ENCODE measurements around the gene INIP.

The INIP gene

GRCh38 chr9:112744177-112744576, 26.3 kb upstream of the INIP start:
- Histone ChIP-seq H3K4me2 (ENCODE audit: low read depth, low read length) (no peak overlapping the region), H3K4me1 (ENCODE audit: low read length) (no peaks in the 10 kb centered on the region), H3K27me3 (replicated peaks; ENCODE audit: insufficient read depth, low read length) (no peaks in the 10 kb centered on the region), H3F3A (ENCODE audit: insufficient read depth, low read length) (no peaks in the 10 kb centered on the region), H3K9me3 (replicated peaks; ENCODE audit: insufficient read depth, low read length) (no peaks in the 10 kb centered on the region), H2AFZ (ENCODE audit: low read length) (no peak overlapping the region), H3K9me2 (replicated peaks; ENCODE audit: insufficient read depth, low read length) (no peaks in the 10 kb centered on the region), H3K9ac (ENCODE audit: low read length) (no peak overlapping the region), H4K20me1 (ENCODE audit: insufficient read depth, low read length) (no peaks in the 10 kb centered on the region), H3K79me2 (ENCODE audit: low read length) (no peaks in the 10 kb centered on the region), H3K4me3 (ENCODE audit: low read length) (no peak overlapping the region), H3K36me3 (replicated peaks; ENCODE audit: insufficient read depth, low read length) (no peaks in the 10 kb centered on the region), H3K27ac (ENCODE audit: low read length) (no peak overlapping the region)
- no peak for DNase-seq
- TF ChIP-seq EZH2 (optimal IDR thresholded peaks at IDR 0.05; ENCODE audit: low read depth, low read length), result no peak
- TF ChIP-seq EZH2phosphoT487 (IDR thresholded peaks at IDR 0.05; ENCODE audit: low read length), result no peak
- no peak for TF ChIP-seq CTCF (IDR thresholded peaks at IDR 0.05; ENCODE audit: low read length)

GRCh38 chr9:112743216-112743836, 25.4 kb upstream of the INIP start:
- no peak overlapping the region for H3K4me3 ChIP-seq (ENCODE audit: low read length)
- no peaks in the 10 kb centered on the region for H3K79me2 ChIP-seq (ENCODE audit: low read length)
- no peaks in the 10 kb centered on the region for H3K9me2 ChIP-seq (replicated peaks; ENCODE audit: insufficient read depth, low read length)
- no peak overlapping the region for H3K9ac ChIP-seq (ENCODE audit: low read length)
- TF ChIP-seq EZH2 (optimal IDR thresholded peaks at IDR 0.05; ENCODE audit: low read depth, low read length) (no peak), CTCF (IDR thresholded peaks at IDR 0.05; ENCODE audit: low read length) (no peak), EZH2phosphoT487 (IDR thresholded peaks at IDR 0.05; ENCODE audit: low read length) (no peak)
- no peak overlapping the region for H2AFZ ChIP-seq (ENCODE audit: low read length)
- no peaks in the 10 kb centered on the region for H4K20me1 ChIP-seq (ENCODE audit: insufficient read depth, low read length)
- no peak overlapping the region for H3K27ac ChIP-seq (ENCODE audit: low read length)
- no peak overlapping the region for H3K4me2 ChIP-seq (ENCODE audit: low read depth, low read length)
- no peaks in the 10 kb centered on the region for H3K27me3 ChIP-seq (replicated peaks; ENCODE audit: insufficient read depth, low read length)
- DNase-seq, result no peak
- H3K4me1 ChIP-seq (ENCODE audit: low read length), result no peaks in the 10 kb centered on the region
- no peaks in the 10 kb centered on the region for H3F3A ChIP-seq (ENCODE audit: insufficient read depth, low read length)
- no peaks in the 10 kb centered on the region for H3K9me3 ChIP-seq (replicated peaks; ENCODE audit: insufficient read depth, low read length)
- H3K36me3 ChIP-seq (replicated peaks; ENCODE audit: insufficient read depth, low read length), result no peaks in the 10 kb centered on the region

DNA sequence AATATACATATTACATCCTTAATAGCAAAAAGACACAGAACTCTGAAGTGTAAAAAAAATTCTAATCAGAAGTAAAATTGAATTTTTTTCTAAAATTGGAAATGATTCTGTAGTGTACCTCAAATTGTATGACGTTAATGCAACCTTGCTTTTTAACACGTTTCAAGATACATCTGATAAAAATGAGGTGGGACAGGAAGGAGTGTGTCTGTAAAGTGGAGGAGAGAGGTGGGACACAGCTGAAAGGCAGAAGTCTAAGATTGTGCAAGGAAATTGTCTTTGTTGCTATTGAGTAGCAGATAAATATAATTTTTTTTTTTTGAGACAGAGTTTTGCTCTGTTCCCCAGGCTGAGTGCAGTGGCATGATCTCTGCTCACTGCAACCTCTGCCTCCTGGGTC, 17.0 kb upstream of the INIP start:
- Histone ChIP-seq H3F3A (ENCODE audit: insufficient read depth, low read length) (no peaks in the 10 kb centered on the region), H3K4me3 (ENCODE audit: low read length) (no peak overlapping the region), H3K4me2 (ENCODE audit: low read depth, low read length) (no peak overlapping the region), H3K27me3 (replicated peaks; ENCODE audit: insufficient read depth, low read length) (no peaks in the 10 kb centered on the region), H3K4me1 (ENCODE audit: low read length) (no peaks in the 10 kb centered on the region), H2AFZ (ENCODE audit: low read length) (no peak overlapping the region), H4K20me1 (ENCODE audit: insufficient read depth, low read length) (no peaks in the 10 kb centered on the region), H3K9me3 (replicated peaks; ENCODE audit: insufficient read depth, low read length) (no peaks in the 10 kb centered on the region), H3K27ac (ENCODE audit: low read length) (no peak overlapping the region), H3K36me3 (replicated peaks; ENCODE audit: insufficient read depth, low read length) (no peaks in the 10 kb centered on the region), H3K79me2 (ENCODE audit: low read length) (no peaks in the 10 kb centered on the region), H3K9ac (ENCODE audit: low read length) (no peak overlapping the region), H3K9me2 (replicated peaks; ENCODE audit: insufficient read depth, low read length) (no peaks in the 10 kb centered on the region)
- DNase-seq, result no peak
- TF ChIP-seq EZH2phosphoT487 (IDR thresholded peaks at IDR 0.05; ENCODE audit: low read length) (no peak), EZH2 (optimal IDR thresholded peaks at IDR 0.05; ENCODE audit: low read depth, low read length) (no peak), CTCF (IDR thresholded peaks at IDR 0.05; ENCODE audit: low read length) (no peak)

All from MM.1S (cell line).